ENCODE measurements around the gene PRKAR1B. TPM values are rescaled to one million over a fixed set of nuclear protein-coding genes. Genes with fewer than 3 reads are reported as not detected.

The PRKAR1B gene
- total and polyA plus RNA-seq, 5 donors, result 20.7 to 38.3 (median 23.8) TPM

- peak; percentile 11 to 19 for ATAC-seq
- Histone ChIP-seq H3K4me3 (ENCODE audit: low read length) (no peak overlapping the region), H3K4me1 (ENCODE audit: control insufficient read depth, insufficient read depth, low read length) (no peaks in the 10 kb centered on the region), H3K9me3 (ENCODE audit: control insufficient read depth, low read length) (no peaks in the 10 kb centered on the region), H3K27ac (ENCODE audit: low read length) (no peak overlapping the region), H3K27me3 (ENCODE audit: control insufficient read depth, insufficient read depth) (no peaks in the 10 kb centered on the region)
- intact Hi-C loops (cut with DNase I), result loop anchor here in 1 of 4 donors (10.0 kb wide), 1 partner anchor 225 kb away; the partner anchor contains the start of gene PDGFA
- DNase-seq, result peak in 1 of 3 donors; percentile 49
- 96% methylated on average over 46 of the region's 46 CpGs for WGBS
These were observed 13.2 kb upstream of the PRKAR1B start for GRCh38 chr7:739983-740942.

GRCh38 chr7:739455-739982 is 12.4 kb upstream of the PRKAR1B start:
- 96% methylated on average over 31 of the region's 31 CpGs for WGBS
- H3K27ac ChIP-seq (ENCODE audit: low read length), result no peak overlapping the region
- peak; percentile 9 to 15 for ATAC-seq

GRCh38 chr7:738723-739454 is 11.8 kb upstream of the PRKAR1B start:
- Histone ChIP-seq H3K4me1 (ENCODE audit: control insufficient read depth, insufficient read depth, low read length) (no peaks in the 10 kb centered on the region), H3K4me3 (ENCODE audit: low read length) (no peak overlapping the region), H3K9me3 (ENCODE audit: control insufficient read depth, low read length) (no peaks in the 10 kb centered on the region), H3K27ac (ENCODE audit: low read length) (no peak overlapping the region), H3K27me3 (ENCODE audit: control insufficient read depth, insufficient read depth) (no peaks in the 10 kb centered on the region)
- intact Hi-C loops (cut with DNase I), result loop anchor here in 1 of 4 donors (10.0 kb wide), 1 partner anchor 224 kb away; the partner anchor contains the start of gene PDGFA
- WGBS, result 81% methylated on average over 24 of the region's 24 CpGs
- ATAC-seq (peak; percentile 55 to 63), DNase-seq (peak in 2 of 3 donors; percentile 55 to 74)

More at GRCh38 chr7:739455-739982, 12.4 kb upstream of the PRKAR1B start:
- no peak overlapping the region for H3K4me3 ChIP-seq (ENCODE audit: low read length)
- intact Hi-C loops (cut with DNase I), result loop anchor here in 1 of 4 donors (10.0 kb wide), 1 partner anchor 225 kb away; the partner anchor contains the start of gene PDGFA
- peak in 1 of 3 donors; percentile 46 for DNase-seq
- no peaks in the 10 kb centered on the region for H3K27me3 ChIP-seq (ENCODE audit: control insufficient read depth, insufficient read depth)
- no peaks in the 10 kb centered on the region for H3K9me3 ChIP-seq (ENCODE audit: control insufficient read depth, low read length)
- H3K4me1 ChIP-seq (ENCODE audit: control insufficient read depth, insufficient read depth, low read length), result no peaks in the 10 kb centered on the region

- DNase-seq (no peak), ATAC-seq (no peak)
- WGBS, result 75% methylated on average over 5 of the region's 5 CpGs
- no peaks in the 10 kb centered on the region for H3K9me3 ChIP-seq (ENCODE audit: control insufficient read depth, low read length)
- H3K27me3 ChIP-seq (ENCODE audit: control insufficient read depth, insufficient read depth), result no peaks in the 10 kb centered on the region
- no peaks in the 10 kb centered on the region for H3K4me1 ChIP-seq (ENCODE audit: control insufficient read depth, insufficient read depth, low read length)
- intact Hi-C loops (cut with DNase I), result loop anchor here in 1 of 4 donors (10.0 kb wide), 1 partner anchor 223 kb away; the partner anchor contains the start of gene PDGFA
- H3K4me3 ChIP-seq (ENCODE audit: low read length), result no peak overlapping the region
- H3K27ac ChIP-seq (ENCODE audit: low read length), result no peak overlapping the region
These were observed 11.2 kb upstream of the PRKAR1B start for GRCh38 chr7:738241-738640.

GRCh38 chr7:734808-735207 is 7.7 kb upstream of the PRKAR1B start:
- no peak overlapping the region for H3K4me3 ChIP-seq (ENCODE audit: low read length)
- DNase-seq, result no peak
- no peaks in the 10 kb centered on the region for H3K27me3 ChIP-seq (ENCODE audit: control insufficient read depth, insufficient read depth)
- intact Hi-C loops (cut with DNase I), result loop anchor here in 2 of 4 donors (5.0 to 10.0 kb wide), 2 partner anchors 218 to 220 kb away; partner anchors contain the start of gene PDGFA (in 2 of the 2)
- no peaks in the 10 kb centered on the region for H3K9me3 ChIP-seq (ENCODE audit: control insufficient read depth, low read length)
- no peak for ATAC-seq
- no peaks in the 10 kb centered on the region for H3K4me1 ChIP-seq (ENCODE audit: control insufficient read depth, insufficient read depth, low read length)
- WGBS, result 98% methylated on average over 11 of the region's 11 CpGs
- no peak overlapping the region for H3K27ac ChIP-seq (ENCODE audit: low read length)

GRCh38 chr7:734214-734613 is 7.1 kb upstream of the PRKAR1B start:
- H3K4me1 ChIP-seq (ENCODE audit: control insufficient read depth, insufficient read depth, low read length), result no peaks in the 10 kb centered on the region
- no peaks in the 10 kb centered on the region for H3K27me3 ChIP-seq (ENCODE audit: control insufficient read depth, insufficient read depth)
- ATAC-seq (no peak), DNase-seq (no peak)
- no peak overlapping the region for H3K27ac ChIP-seq (ENCODE audit: low read length)
- H3K9me3 ChIP-seq (ENCODE audit: control insufficient read depth, low read length), result no peaks in the 10 kb centered on the region
- 98% methylated on average over 4 of the region's 4 CpGs for WGBS
- no peak overlapping the region for H3K4me3 ChIP-seq (ENCODE audit: low read length)
- intact Hi-C loops (cut with DNase I), result loop anchor here in 2 of 4 donors (5.0 to 10.0 kb wide), 2 partner anchors 217 to 219 kb away; partner anchors contain the start of gene PDGFA (in 2 of the 2)

- Histone ChIP-seq H3K9me3 (ENCODE audit: control insufficient read depth, low read length) (no peaks in the 10 kb centered on the region), H3K27ac (ENCODE audit: low read length) (peak overlapping the region; percentile 90), H3K27me3 (ENCODE audit: control insufficient read depth, insufficient read depth) (no peaks in the 10 kb centered on the region), H3K4me3 (ENCODE audit: low read length) (no peak overlapping the region), H3K4me1 (ENCODE audit: control insufficient read depth, insufficient read depth, low read length) (no peaks in the 10 kb centered on the region)
- DNase-seq (no peak), ATAC-seq (no peak)
- intact Hi-C loops (cut with DNase I), result loop anchor here in 2 of 4 donors (5.0 to 10.0 kb wide), 2 partner anchors 215 to 218 kb away; partner anchors contain the start of gene PDGFA (in 2 of the 2)
- WGBS, result 85% methylated on average over 3 of the region's 3 CpGs
These were observed 5.5 kb upstream of the PRKAR1B start for GRCh38 chr7:732556-732955.

GRCh38 chr7:732094-732541 is 5.0 kb upstream of the PRKAR1B start:
- Histone ChIP-seq H3K27me3 (ENCODE audit: control insufficient read depth, insufficient read depth) (no peaks in the 10 kb centered on the region), H3K27ac (ENCODE audit: low read length) (peak overlapping the region; percentile 90), H3K9me3 (ENCODE audit: control insufficient read depth, low read length) (no peaks in the 10 kb centered on the region), H3K4me3 (ENCODE audit: low read length) (no peak overlapping the region), H3K4me1 (ENCODE audit: control insufficient read depth, insufficient read depth, low read length) (no peaks in the 10 kb centered on the region)
- 73% methylated on average over 17 of the region's 17 CpGs for WGBS
- intact Hi-C loops (cut with DNase I), result loop anchor here in 2 of 4 donors (5.0 to 10.0 kb wide), 2 partner anchors 215 to 217 kb away; partner anchors contain the start of gene PDGFA (in 2 of the 2)
- peak; percentile 66 to 79 for ATAC-seq
- peak in 2 of 3 donors; percentile 74 to 75 for DNase-seq

- Histone ChIP-seq H3K4me3 (ENCODE audit: low read length) (no peak overlapping the region), H3K9me3 (ENCODE audit: control insufficient read depth, low read length) (no peaks in the 10 kb centered on the region), H3K4me1 (ENCODE audit: control insufficient read depth, insufficient read depth, low read length) (no peaks in the 10 kb centered on the region), H3K27me3 (ENCODE audit: control insufficient read depth, insufficient read depth) (no peaks in the 10 kb centered on the region), H3K27ac (ENCODE audit: low read length) (peak overlapping the region; percentile 90)
- 80% methylated on average over 17 of the region's 17 CpGs for WGBS
- intact Hi-C loops (cut with DNase I), result loop anchor here in 2 of 4 donors (5.0 to 10.0 kb wide), 2 partner anchors 214 to 217 kb away; partner anchors contain the start of gene PDGFA (in 2 of the 2)
- DNase-seq, result no peak
- ATAC-seq, result no peak
These were observed 4.5 kb upstream of the PRKAR1B start for GRCh38 chr7:731440-732085.

Measured in right cardiac atrium (tissue), 5 donors.